Urothelium cell line (cell line): ENCODE measurements around the gene NRG3.

ENCODE experiments used
- DNase-seq: peaks from one replicate; pipeline ENCODE4 v3.0.0; 2011; ENCODE audit warnings: low spot score, mixed read lengths
- FAIRE-seq: peaks from 2 replicates; lab custom pipeline; 2011; peaks lifted over from hg19 to GRCh38; lab: Jason Lieb, UNC

NRG3 gene

DNA sequence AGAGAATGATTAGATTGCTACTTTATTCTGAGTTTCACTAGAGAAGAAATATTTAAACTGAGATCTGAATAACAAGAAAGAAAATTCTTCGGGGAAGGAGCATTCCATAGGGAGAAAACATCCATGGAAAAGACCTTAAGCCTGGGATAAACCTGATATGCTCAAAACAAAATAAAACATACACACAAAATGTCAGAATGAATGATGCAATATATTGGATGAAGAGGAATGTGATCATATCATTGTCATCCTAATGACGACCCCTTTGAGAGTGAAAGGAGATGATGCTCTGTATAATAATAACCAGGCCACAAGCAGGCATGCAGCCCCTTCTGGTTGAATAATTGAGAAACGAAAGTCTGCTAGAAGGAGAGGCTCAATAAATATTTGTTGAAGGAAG is 882.4 kb downstream of the NRG3 start:
- no peak for FAIRE-seq
- no peak for DNase-seq

DNA sequence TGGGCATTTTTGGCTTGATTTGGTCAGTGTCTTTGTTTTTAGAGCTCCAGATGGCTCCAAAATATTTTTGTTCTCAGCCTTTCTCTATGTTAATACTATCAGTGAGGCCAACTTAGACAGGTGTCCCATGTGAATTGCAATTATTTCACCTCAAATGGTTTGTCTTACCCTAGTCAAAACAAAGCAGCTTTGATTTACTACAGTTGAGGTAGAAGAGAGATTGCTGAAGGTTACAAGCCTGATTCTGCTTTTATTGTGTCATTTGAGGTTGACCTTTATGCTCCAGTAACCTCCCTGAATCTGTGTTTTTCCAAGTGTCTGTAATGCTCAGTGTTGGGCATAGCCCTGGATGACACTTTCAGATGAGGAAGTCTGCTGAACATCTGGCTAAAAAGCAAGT is 882.9 kb downstream of the NRG3 start:
- no peak for FAIRE-seq

DNA sequence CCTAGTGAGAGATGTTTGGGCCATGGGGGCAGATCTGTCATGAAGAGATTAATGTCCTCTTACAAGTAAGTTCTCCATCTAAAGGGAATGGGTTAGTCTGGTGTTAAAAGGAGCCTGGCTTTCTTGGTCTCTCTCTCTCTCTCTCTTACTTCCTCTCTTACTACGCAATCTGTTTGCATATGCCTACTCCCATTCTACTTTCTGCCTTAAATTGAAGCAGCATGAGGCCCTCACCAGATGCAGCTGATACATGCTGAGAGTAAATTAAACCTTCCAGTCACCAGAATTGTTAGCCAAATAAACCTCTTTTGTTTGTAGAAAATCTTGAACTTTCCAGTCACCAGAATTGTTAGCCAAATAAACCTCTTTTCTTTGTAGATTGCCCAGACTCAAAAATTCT is 884.1 kb downstream of the NRG3 start:
- no peak for DNase-seq
- FAIRE-seq: no peak

More for the DNA sequence above, 882.9 kb downstream of the NRG3 start:
- no peak for DNase-seq

GRCh38 chr10:82762641-82763040 is 887.6 kb downstream of the NRG3 start:
- DNase-seq (no peak), FAIRE-seq (no peak)

DNA sequence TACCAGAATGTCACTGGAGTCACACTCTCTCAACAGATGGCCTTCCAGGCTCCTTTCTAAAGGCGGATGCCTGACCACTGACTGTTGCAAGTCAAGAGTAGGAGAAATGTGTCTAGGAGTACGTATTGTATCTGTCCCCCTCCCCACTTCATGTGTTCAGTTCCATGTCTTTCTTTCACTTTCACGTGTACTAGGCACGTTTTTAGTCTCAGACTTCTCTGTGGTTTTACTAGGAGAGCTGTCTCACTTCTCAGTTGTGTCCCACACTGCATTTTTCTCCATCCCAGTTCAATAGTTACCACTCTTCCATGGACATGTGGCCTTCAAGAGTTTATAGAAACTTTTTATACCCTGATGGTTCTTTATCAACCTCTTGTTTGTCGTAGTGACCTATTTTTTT is 893.0 kb downstream of the NRG3 start:
- DNase-seq (no peak), FAIRE-seq (no peak)

DNA sequence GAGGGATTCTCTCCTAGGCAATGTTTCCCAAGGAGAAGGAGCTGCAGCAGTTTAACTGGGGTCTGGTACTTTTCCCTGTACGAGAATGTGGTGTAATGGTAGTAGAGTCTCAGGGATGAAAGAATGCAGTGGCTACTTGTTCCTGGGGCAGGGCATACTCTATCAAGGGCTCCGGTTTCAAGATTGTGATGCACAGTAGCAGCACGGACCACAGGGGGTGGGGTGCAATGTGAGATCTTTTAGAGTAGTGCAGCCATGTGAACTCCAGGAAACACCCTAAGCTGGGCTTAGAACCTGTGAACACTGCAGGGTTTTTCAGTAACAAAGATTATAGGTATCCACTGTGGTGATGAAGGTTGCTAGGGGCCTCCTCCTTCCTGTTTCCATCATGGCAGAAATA is 903.9 kb downstream of the NRG3 start:
- DNase-seq: no peak
- FAIRE-seq: no peak

DNA sequence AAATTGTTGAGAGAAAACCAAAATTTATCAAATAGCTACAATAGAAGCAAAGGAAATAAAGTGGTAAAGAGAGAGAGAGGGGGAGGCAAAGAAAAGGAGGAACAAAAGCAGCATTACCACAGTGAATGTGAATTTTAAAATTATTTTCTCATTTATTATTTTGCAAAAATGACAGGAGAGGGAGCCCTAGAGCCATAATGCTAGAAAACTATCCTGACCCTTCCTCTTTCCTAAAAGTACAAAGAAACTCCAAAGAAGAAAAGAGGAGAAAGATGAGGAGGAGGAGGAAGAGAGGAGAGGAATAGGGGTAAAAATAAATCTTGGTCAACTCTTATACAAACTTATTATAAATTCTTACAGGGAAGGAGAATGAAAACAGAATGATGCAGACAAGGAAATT is 921.5 kb downstream of the NRG3 start:
- FAIRE-seq (no peak), DNase-seq (no peak)

- DNase-seq: no peak
- FAIRE-seq: no peak
Observed at GRCh38 chr10:82801289-82801688, 926.3 kb downstream of the NRG3 start.

DNA sequence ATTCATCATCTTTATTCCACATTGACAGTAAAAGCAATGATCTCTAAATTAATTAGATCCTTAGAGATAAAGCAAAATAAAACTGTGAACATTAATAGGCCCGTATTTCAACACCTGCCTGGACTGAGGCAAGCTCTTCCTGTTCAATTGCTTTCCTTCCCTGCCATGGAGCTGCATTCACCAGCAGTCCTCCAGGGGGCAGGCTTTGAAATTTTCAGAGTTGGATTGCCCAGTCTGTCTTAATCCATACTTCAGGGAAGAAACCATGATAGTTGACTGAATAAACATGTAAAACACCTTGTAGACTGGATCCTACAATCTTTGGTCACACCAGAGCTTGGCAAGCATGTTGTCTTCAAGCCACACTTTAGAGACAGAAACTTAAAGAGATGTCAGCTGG is 936.6 kb downstream of the NRG3 start:
- FAIRE-seq (no peak), DNase-seq (no peak)

DNA sequence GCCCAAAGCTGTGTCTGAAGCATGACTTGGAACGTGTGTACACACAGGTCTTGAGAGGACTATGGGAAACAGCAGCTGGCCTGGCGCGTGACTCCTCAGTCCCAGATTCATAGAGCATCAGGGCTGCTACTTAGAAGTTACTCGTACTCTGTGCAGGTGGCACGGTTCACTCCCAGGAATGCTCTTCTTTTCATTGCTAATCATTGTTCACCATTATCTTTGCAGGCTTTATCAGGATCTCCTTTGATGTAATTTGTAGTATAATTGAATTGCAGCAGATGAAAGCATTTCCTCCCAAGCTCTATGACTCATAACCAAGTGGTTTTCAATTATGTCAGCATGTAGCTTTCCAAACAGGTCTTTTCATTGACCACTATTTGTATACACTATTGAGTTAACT is 938.9 kb downstream of the NRG3 start:
- DNase-seq (peak; percentile 30), FAIRE-seq (no peak)

DNA sequence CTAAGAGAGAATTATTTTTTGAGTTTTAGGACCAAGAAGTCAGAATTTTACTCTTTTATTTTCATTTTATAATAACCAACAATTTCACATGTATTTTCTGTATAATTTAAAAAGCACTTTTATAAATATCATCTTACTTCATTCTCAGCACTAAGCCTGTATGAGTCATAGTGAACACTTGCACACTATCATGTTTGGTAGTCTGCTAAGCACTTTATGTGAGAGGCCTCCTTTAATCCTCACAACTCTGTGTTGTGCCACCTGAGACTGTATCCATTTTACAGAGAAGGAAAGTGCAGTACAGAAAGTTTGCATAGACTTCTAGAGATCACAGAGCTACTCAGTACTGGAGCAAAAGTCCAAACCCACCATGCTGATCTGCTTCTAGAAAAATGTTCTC is 939.6 kb downstream of the NRG3 start:
- DNase-seq: no peak
- no peak for FAIRE-seq

DNA sequence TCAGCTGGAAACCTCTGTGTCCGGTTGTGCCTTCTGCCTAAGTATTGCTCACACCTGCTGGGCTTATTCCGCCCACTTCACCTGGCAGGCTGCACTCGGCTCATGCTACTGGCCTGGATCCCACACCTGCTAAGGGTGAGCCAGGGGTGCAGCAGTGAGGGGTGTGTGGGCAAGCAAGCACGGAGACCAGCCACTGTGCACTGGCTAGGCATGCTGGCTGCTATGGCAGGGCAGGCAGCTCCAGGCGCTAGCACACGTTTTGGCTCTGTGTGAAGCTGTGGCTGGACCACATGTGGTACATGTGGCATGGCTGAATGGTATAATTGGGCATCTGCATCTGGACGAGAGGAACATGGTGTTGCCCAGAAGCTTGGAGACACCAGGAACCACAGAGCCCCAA is 940.7 kb downstream of the NRG3 start:
- FAIRE-seq (no peak), DNase-seq (no peak)

DNA sequence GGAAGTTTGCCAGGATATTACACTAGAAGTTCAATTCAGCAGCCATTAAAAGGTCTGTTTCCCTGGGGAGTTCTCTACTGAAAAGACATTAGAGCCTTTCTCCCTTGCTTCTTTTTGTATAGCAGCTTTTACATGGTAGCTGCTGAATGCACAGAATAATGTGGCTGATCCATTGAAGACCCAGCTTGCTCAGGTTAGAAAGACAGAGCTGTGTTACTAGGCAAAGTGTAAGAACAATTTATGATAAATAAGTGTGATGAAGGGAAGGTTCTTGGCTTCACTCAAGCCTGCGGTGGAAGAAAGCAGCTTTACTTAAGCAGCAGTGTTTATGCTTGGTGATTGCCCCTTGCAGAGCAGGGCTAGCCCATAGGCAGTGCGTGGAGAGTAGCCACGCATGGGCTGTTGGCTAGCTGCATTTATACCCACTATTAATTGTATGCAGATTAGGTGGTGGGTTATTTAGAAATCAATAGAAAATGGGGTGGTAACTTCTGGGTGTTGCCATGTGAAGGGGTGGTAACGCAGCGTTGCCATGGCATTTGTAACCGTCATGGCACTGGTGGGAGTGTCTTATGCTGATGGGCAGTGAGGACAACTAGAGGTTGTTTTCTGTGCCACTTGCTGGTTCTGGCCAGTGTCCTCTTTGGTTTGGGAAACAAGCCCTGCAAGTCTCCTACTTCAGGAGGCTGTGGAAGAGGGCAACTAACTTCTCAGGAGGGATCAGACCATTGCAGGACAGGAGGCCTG is 942.9 kb downstream of the NRG3 start:
- DNase-seq (no peak), FAIRE-seq (no peak)

- FAIRE-seq: no peak
- DNase-seq: no peak
Observed at GRCh38 chr10:82821043-82821442, 946.0 kb downstream of the NRG3 start.

- FAIRE-seq: no peak
- DNase-seq: no peak
Observed at GRCh38 chr10:82826132-82826531, 951.1 kb downstream of the NRG3 start.

GRCh38 chr10:82827901-82828300 is 952.9 kb downstream of the NRG3 start:
- no peak for DNase-seq
- no peak for FAIRE-seq

- no peak for DNase-seq
- FAIRE-seq: no peak
Observed at GRCh38 chr10:82847242-82847641, 972.2 kb downstream of the NRG3 start.

- FAIRE-seq (no peak), DNase-seq (no peak)
Observed at GRCh38 chr10:82850191-82850590, 975.2 kb downstream of the NRG3 start.

DNA sequence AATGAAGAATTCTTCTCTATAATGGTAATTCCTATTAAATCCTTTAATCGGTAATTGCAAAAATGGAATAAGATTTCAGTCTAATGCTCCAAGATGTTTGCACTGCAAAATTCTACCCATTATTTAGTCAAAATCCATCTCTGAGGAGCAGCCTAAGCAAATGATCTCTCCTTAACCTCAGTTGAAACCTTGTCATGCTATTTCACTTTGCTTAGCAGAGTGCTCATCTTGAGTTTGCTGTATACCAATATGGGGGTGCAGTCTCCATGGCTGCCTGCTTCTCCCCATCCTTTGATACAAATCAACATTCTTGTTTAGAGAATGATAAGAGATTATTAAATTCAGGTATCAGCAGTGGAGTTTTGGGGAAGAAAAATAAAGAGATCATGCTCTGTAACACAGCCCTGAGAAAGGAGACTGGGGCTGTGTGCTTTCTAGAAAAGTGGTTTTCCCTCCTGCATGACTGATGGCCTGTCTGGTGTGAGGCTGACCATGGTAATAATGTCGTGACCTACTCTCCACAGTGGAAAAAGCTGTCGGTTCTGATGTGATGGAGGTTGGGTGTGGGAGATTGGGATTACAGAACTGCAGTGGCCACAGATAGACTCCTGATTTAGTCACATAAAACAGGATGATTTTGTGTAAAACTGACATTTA is 982.1 kb downstream of the NRG3 start:
- FAIRE-seq: no peak
- no peak for DNase-seq

DNA sequence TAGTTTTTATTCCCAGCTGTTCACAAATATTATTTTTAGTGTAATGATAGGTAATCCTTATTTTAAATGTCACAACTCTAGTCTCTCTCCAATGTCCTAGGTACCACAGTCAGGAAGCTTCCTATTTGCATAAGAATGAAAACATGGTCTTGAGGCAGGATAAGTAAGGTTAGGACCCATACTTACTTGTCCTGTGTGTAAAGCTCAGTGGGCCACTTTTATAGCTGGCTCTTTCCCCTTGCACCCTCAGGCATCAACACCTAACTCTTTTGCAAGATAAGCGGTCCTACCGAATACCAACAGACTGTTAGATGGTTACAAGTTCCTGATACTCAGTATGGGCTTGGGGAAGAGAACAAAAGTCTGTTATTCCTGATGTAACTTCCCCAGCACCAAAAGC is 986.9 kb downstream of the NRG3 start:
- FAIRE-seq (no peak), DNase-seq (no peak)

- no peak for FAIRE-seq
- DNase-seq: no peak
Observed at GRCh38 chr10:82865366-82865765, 990.4 kb downstream of the NRG3 start.

GRCh38 chr10:82866424-82867020 is 991.5 kb downstream of the NRG3 start:
- DNase-seq (peak; percentile 32), FAIRE-seq (no peak)
